Measurements from ENCODE around the gene MCM9.

GRCh38 chr6:118862443-118862842 is 72.5 kb downstream of the MCM9 start:
- TF ChIP-seq CTCF (IDR thresholded peaks at IDR 0.05 in 4 of 5, conservative IDR thresholded peaks at IDR 0.05 in 1 of 5) (no peak), POLR2A (IDR thresholded peaks at IDR 0.05) (no peak)
